ENCODE results near the gene GNAO1.

GNAO1 gene

GRCh38 chr16:56197192-56197992 lies 6.1 kb downstream of the GNAO1 start:
- H3K4me3 ChIP-seq (ENCODE audit: low read depth, low read length): no peak overlapping the region
- DNase-seq (ENCODE audit: low read depth): no peak
- TF ChIP-seq CTCF (IDR thresholded peaks at IDR 0.05; ENCODE audit: low read depth, low read length, missing control alignments): no peak

- no peak for TF ChIP-seq CTCF (IDR thresholded peaks at IDR 0.05; ENCODE audit: low read depth, low read length, missing control alignments)
- DNase-seq (ENCODE audit: low read depth): no peak
- no peak overlapping the region for H3K4me3 ChIP-seq (ENCODE audit: low read depth, low read length)
Measured at GRCh38 chr16:56198006-56198754, 6.9 kb downstream of the GNAO1 start.

- TF ChIP-seq CTCF (IDR thresholded peaks at IDR 0.05; ENCODE audit: low read depth, low read length, missing control alignments): no peak
- H3K4me3 ChIP-seq (ENCODE audit: low read depth, low read length): no peak overlapping the region
- no peak for DNase-seq (ENCODE audit: low read depth)
Measured at GRCh38 chr16:56198755-56199114, 7.4 kb downstream of the GNAO1 start.

GRCh38 chr16:56199164-56199563 lies 7.9 kb downstream of the GNAO1 start:
- no peak overlapping the region for H3K4me3 ChIP-seq (ENCODE audit: low read depth, low read length)
- peak; percentile 31 for DNase-seq (ENCODE audit: low read depth)
- TF ChIP-seq CTCF (IDR thresholded peaks at IDR 0.05; ENCODE audit: low read depth, low read length, missing control alignments): no peak

GRCh38 chr16:56201030-56201429 lies 9.7 kb downstream of the GNAO1 start:
- no peak for TF ChIP-seq CTCF (IDR thresholded peaks at IDR 0.05; ENCODE audit: low read depth, low read length, missing control alignments)
- DNase-seq (ENCODE audit: low read depth): no peak
- H3K4me3 ChIP-seq (ENCODE audit: low read depth, low read length): no peak overlapping the region

- no peak overlapping the region for H3K4me3 ChIP-seq (ENCODE audit: low read depth, low read length)
- no peak for DNase-seq (ENCODE audit: low read depth)
- TF ChIP-seq CTCF (IDR thresholded peaks at IDR 0.05; ENCODE audit: low read depth, low read length, missing control alignments): no peak
Measured at GRCh38 chr16:56202036-56202435, 10.7 kb downstream of the GNAO1 start.

Measured in GM12864 (cell line).